GM23338 (cell line): Measurements from ENCODE around the gene LONRF2. TPM values are rescaled to one million over a fixed set of nuclear protein-coding genes. Genes with fewer than 3 reads are reported as not detected.

Experiments used
- ATAC-seq: fragments of 200-7000 bp; cut with Tn5 transposase; 3 replicates; pipeline ENCODE4 v1.9.1; 2020
- DNase-seq: peaks from one replicate; pipeline ENCODE4 v3.0.0-alpha.2; 2015; ENCODE audit warnings: low spot score
- H2AFZ ChIP-seq: fragments of 200-600 bp; sonication (generic); 2 replicates; pipeline ENCODE4 v1.8.0; 2016; ENCODE audit warnings: antibody characterized with exemption, mild to moderate bottlenecking, moderate library complexity
- H3F3A ChIP-seq: fragments of 200-600 bp; sonication (generic); replicated peaks from 2 replicates; pipeline ENCODE4 v1.8.0; 2017; ENCODE audit warnings: antibody characterized with exemption, mixed run types, low read depth
- H3K27ac ChIP-seq: fragments of 200-600 bp; sonication (generic); 2 replicates; pipeline ENCODE4 v1.6.1; 2016; ENCODE audit warnings: low read depth
- H3K27me3 ChIP-seq: fragments of 200-600 bp; sonication (generic); 2 replicates; pipeline ENCODE4 v1.8.0; 2016; ENCODE audit warnings: mild to moderate bottlenecking, mixed run types, moderate library complexity; ENCODE audit not compliant: insufficient read depth
- H3K36me3 ChIP-seq: fragments of 200-600 bp; sonication (generic); 2 replicates; pipeline ENCODE4 v1.8.0; 2016; ENCODE audit warnings: mild to moderate bottlenecking; ENCODE audit not compliant: insufficient read depth
- H3K4me1 ChIP-seq: fragments of 200-600 bp; sonication (generic); 2 replicates; pipeline ENCODE4 v1.8.0; 2016; ENCODE audit warnings: mild to moderate bottlenecking, moderate library complexity; ENCODE audit not compliant: insufficient read depth
- H3K4me2 ChIP-seq: fragments of 200-600 bp; sonication (generic); 2 replicates; pipeline ENCODE4 v1.7.1; 2017; ENCODE audit warnings: mixed run types
- H3K4me3 ChIP-seq: fragments of 200-600 bp; sonication (generic); 2 replicates; pipeline ENCODE4 v1.6.1; 2016; ENCODE audit warnings: mixed run types
- H3K79me2 ChIP-seq: fragments of 200-600 bp; sonication (generic); replicated peaks from 2 replicates; pipeline ENCODE4 v1.8.0; 2017; ENCODE audit warnings: mild to moderate bottlenecking; ENCODE audit not compliant: insufficient read depth
- H3K9me2 ChIP-seq: fragments of 200-600 bp; sonication (generic); 2 replicates; pipeline ENCODE4 v1.8.0; 2017; ENCODE audit not compliant: insufficient read depth
- H4K20me1 ChIP-seq: fragments of 200-600 bp; sonication (generic); replicated peaks from 2 replicates; pipeline ENCODE4 v1.8.0; 2017; ENCODE audit warnings: mild to moderate bottlenecking; ENCODE audit not compliant: insufficient read depth
- H3K27ac Mint-ChIP-seq: 2 replicates; pipeline ENCODE4 v1.8.0; 2020; ENCODE audit warnings: inconsistent platforms, mild to moderate bottlenecking, moderate library complexity, mixed read lengths
- H3K27me3 Mint-ChIP-seq: 3 replicates; pipeline ENCODE4 v1.8.0; 2022; ENCODE audit warnings: low read depth, mild to moderate bottlenecking, moderate library complexity, mixed read lengths, inconsistent platforms; ENCODE audit not compliant: insufficient read depth, poor library complexity
- H3K36me3 Mint-ChIP-seq: 3 replicates; pipeline ENCODE4 v1.8.0; 2021; ENCODE audit warnings: low read depth, mild to moderate bottlenecking, inconsistent platforms, moderate library complexity, mixed read lengths
- H3K4me1 Mint-ChIP-seq: 3 replicates; pipeline ENCODE4 v1.8.0; 2020; ENCODE audit warnings: mild to moderate bottlenecking, inconsistent platforms, mixed read lengths
- H3K4me3 Mint-ChIP-seq: 3 replicates; pipeline ENCODE4 v1.8.0; 2021; ENCODE audit warnings: moderate library complexity, mild to moderate bottlenecking, inconsistent platforms, mixed read lengths
- H3K9me3 Mint-ChIP-seq: 3 replicates; pipeline ENCODE4 v1.8.0; 2020; ENCODE audit warnings: moderate library complexity, mild to moderate bottlenecking, inconsistent platforms, mixed read lengths
- CREB1 ChIP-seq: fragments of 250-450 bp; sonication (Bioruptor Pico); IDR thresholded peaks from 2 replicates; pipeline ENCODE4 v1.5.0; 2020; ENCODE audit warnings: low read depth, mild to moderate bottlenecking, moderate library complexity
- CTCF ChIP-seq, 2 experiments: fragments of 200-600 bp in 1 of 2; sonication (generic) in 1 of 2; conservative IDR thresholded peaks; 2 replicates each; pipeline versions ENCODE4 v1.5.1 to v1.6.1; 2016 to 2017; ENCODE audit warnings: antibody characterized with exemption in 2 of 2, low read depth in 2 of 2, mild to moderate bottlenecking in 2 of 2, moderate library complexity in 1 of 2
- ETS1 ChIP-seq: IDR thresholded peaks from 2 replicates; pipeline ENCODE4 v1.6.1; 2016; ENCODE audit warnings: antibody characterized with exemption
- EZH2 ChIP-seq: fragments of 200-600 bp; sonication (generic); IDR thresholded peaks from one replicate; pipeline ENCODE4 v1.8.0; 2017; ENCODE audit warnings: antibody characterized with exemption, mild to moderate bottlenecking, low read depth; ENCODE audit not compliant: unreplicated experiment
- EZH2phosphoT487 ChIP-seq: fragments of 200-600 bp; sonication (generic); IDR thresholded peaks from one replicate; pipeline ENCODE4 v1.8.1; 2018; ENCODE audit warnings: antibody characterized with exemption; ENCODE audit not compliant: unreplicated experiment
- JUNB ChIP-seq: IDR thresholded peaks from one replicate; pipeline ENCODE4 v1.6.1; 2016; ENCODE audit warnings: antibody characterized with exemption; ENCODE audit not compliant: unreplicated experiment
- NANOG ChIP-seq: IDR thresholded peaks from 2 replicates; pipeline ENCODE4 v1.6.1; 2016; ENCODE audit warnings: antibody characterized with exemption, borderline replicate concordance
- POLR2AphosphoS5 ChIP-seq: IDR thresholded peaks from 2 replicates; pipeline ENCODE4 v1.6.1; 2016; ENCODE audit warnings: antibody characterized with exemption, low read depth
- REST ChIP-seq: IDR thresholded peaks from one replicate; pipeline ENCODE4 v1.6.1; 2018; ENCODE audit warnings: antibody characterized with exemption; ENCODE audit not compliant: unreplicated experiment
- STAT1 ChIP-seq: IDR thresholded peaks from one replicate; pipeline ENCODE4 v1.6.1; 2016; ENCODE audit warnings: antibody characterized with exemption; ENCODE audit not compliant: unreplicated experiment
- ZNF114 ChIP-seq: fragments of 250-450 bp; sonication (Bioruptor Pico); IDR thresholded peaks from 2 replicates; pipeline ENCODE4 v1.5.0; 2020; ENCODE audit warnings: mild to moderate bottlenecking, moderate library complexity
- ZNF331 ChIP-seq: fragments of 250-450 bp; sonication (Bioruptor Pico); IDR thresholded peaks from 2 replicates; pipeline ENCODE4 v1.5.0; 2020; ENCODE audit warnings: low read depth, mild to moderate bottlenecking, moderate library complexity
- ZNF462 ChIP-seq: fragments of 250-450 bp; sonication (Bioruptor Pico); IDR thresholded peaks from 2 replicates; pipeline ENCODE4 v1.5.0; 2020; ENCODE audit warnings: mild to moderate bottlenecking, moderate library complexity
- polyA plus RNA-seq: library from polyadenylated mRNA; unstranded; fragments of >200 nt; fragmentation: Nextera tagmentation; extraction: Ambion mirVana; gene quantifications from 2 replicates; pipeline ENCODE4 v1.2.1, GENCODE V29; 2016
- total RNA-seq: library from RNA; depleted of rRNA; stranded (reverse); fragments of >200 nt; shearing (Covaris generic); gene quantifications from 2 replicates; pipeline ENCODE4 v1.2.3, GENCODE V29; 2014

The LONRF2 gene
- total and polyA plus RNA-seq, 2 experiments from 2014 or later, result 0.05 to 0.24 TPM

- ATAC-seq, result no peak
These were observed 18.6 kb downstream of the LONRF2 start for GRCh38 chr2:100303744-100304143.

More at GRCh38 chr2:100303744-100304143, 18.6 kb downstream of the LONRF2 start:
- DNase-seq, result no peak
- H2AFZ ChIP-seq, result no peak overlapping the region
- H3K27ac Mint-ChIP-seq, result no peak overlapping the region
- H3F3A ChIP-seq, result no peaks in the 10 kb centered on the region
- H3K36me3 ChIP-seq, result 0 out of 2 replicates have a peak, but pooled peaks cover 4% of the 10 kb centered on the region
- H4K20me1 ChIP-seq, result no peaks in the 10 kb centered on the region
- no peak overlapping the region for H3K4me3 Mint-ChIP-seq
- H3K4me1 Mint-ChIP-seq, result no peaks in the 10 kb centered on the region
- no peaks in the 10 kb centered on the region for H3K27me3 Mint-ChIP-seq
- no peaks in the 10 kb centered on the region for H3K27me3 ChIP-seq
- H3K4me1 ChIP-seq, result no peaks in the 10 kb centered on the region
- H3K9me2 ChIP-seq, result no peaks in the 10 kb centered on the region
- no peaks in the 10 kb centered on the region for H3K79me2 ChIP-seq
- no peak overlapping the region for H3K4me3 ChIP-seq
- no peak overlapping the region for H3K4me2 ChIP-seq
- no peak for TF ChIP-seq CREB1 (CRISPR knock-in tag)
- TF ChIP-seq ZNF114 (CRISPR knock-in tag), result no peak
- TF ChIP-seq CTCF (conservative IDR thresholded peaks at IDR 0.05; ENCODE audit: low read depth in 2 of 2), result no peak
- TF ChIP-seq JUNB, result no peak
- no peak for TF ChIP-seq ZNF331 (CRISPR knock-in tag)
- no peak for TF ChIP-seq POLR2AphosphoS5
- no peak for TF ChIP-seq NANOG
- no peak for TF ChIP-seq ZNF462 (CRISPR knock-in tag)
- TF ChIP-seq REST, result no peak
- TF ChIP-seq EZH2phosphoT487, result no peak
- no peak for TF ChIP-seq STAT1
- no peak for TF ChIP-seq EZH2
- TF ChIP-seq ETS1, result no peak
- peaks cover 15% of the 10 kb centered on the region; the same call in 2 of the 3 replicates for H3K9me3 Mint-ChIP-seq
- H3K27ac ChIP-seq, result no peak overlapping the region
- peaks cover 10% of the 10 kb centered on the region; the same call in 2 of the 3 replicates for H3K36me3 Mint-ChIP-seq
